Mesendoderm (in vitro differentiated cells): Measurements from ENCODE around the gene IL1RN.

Experiments used
- DNase-seq: peaks from one replicate; pipeline ENCODE4 v3.0.0; 2013
- H2AK5ac ChIP-seq: 2 replicates; pipeline ENCODE4 v1.6.1; 2013; ENCODE audit warnings: low read length, inconsistent platforms
- H2BK120ac ChIP-seq: 2 replicates; pipeline ENCODE4 v1.6.1; 2013; ENCODE audit warnings: low read depth, mild to moderate bottlenecking, low read length, moderate library complexity, mixed read lengths
- H2BK15ac ChIP-seq: replicated peaks from 2 replicates; pipeline ENCODE4 v1.6.1; 2013; ENCODE audit warnings: low read depth, mild to moderate bottlenecking, moderate library complexity
- H2BK5ac ChIP-seq: 2 replicates; pipeline ENCODE4 v1.6.1; 2013; ENCODE audit warnings: low read length, inconsistent platforms
- H3K18ac ChIP-seq: 2 replicates; pipeline ENCODE4 v1.6.1; 2013; ENCODE audit warnings: mild to moderate bottlenecking, low read length, mixed read lengths
- H3K23ac ChIP-seq: one replicate; pipeline ENCODE4 v1.6.1; 2013; ENCODE audit warnings: low read length
- H3K27ac ChIP-seq: 2 replicates; pipeline ENCODE4 v1.5.1; 2013; ENCODE audit warnings: low read depth, mild to moderate bottlenecking, inconsistent platforms, low read length, moderate library complexity
- H3K27me3 ChIP-seq: 2 replicates; pipeline ENCODE4 v1.6.1; 2013; ENCODE audit warnings: low read length, control low read depth, mild to moderate bottlenecking, inconsistent platforms; ENCODE audit not compliant: insufficient read depth, poor library complexity
- H3K36me3 ChIP-seq: 2 replicates; pipeline ENCODE4 v1.6.1; 2013; ENCODE audit warnings: low read length, inconsistent platforms; ENCODE audit not compliant: control insufficient read depth, insufficient read depth
- H3K4ac ChIP-seq: one replicate; pipeline ENCODE4 v1.6.1; 2013; ENCODE audit warnings: low read depth, mild to moderate bottlenecking, low read length, moderate library complexity
- H3K4me1 ChIP-seq: 2 replicates; pipeline ENCODE4 v1.6.1; 2013; ENCODE audit warnings: low read depth, low read length, inconsistent platforms; ENCODE audit not compliant: control insufficient read depth
- H3K4me2 ChIP-seq: 2 replicates; pipeline ENCODE4 v1.6.1; 2013; ENCODE audit warnings: low read length
- H3K4me3 ChIP-seq: 2 replicates; pipeline ENCODE4 v1.5.1; 2013; ENCODE audit warnings: mild to moderate bottlenecking, low read length
- H3K56ac ChIP-seq: one replicate; pipeline ENCODE4 v1.6.1; 2013; ENCODE audit warnings: low read length
- H3K79me1 ChIP-seq: 2 replicates; pipeline ENCODE4 v1.6.1; 2013; ENCODE audit warnings: low read length, inconsistent platforms
- H3K79me2 ChIP-seq: 2 replicates; pipeline ENCODE4 v1.6.1; 2013; ENCODE audit warnings: mild to moderate bottlenecking, low read length; ENCODE audit not compliant: control insufficient read depth, insufficient read depth
- H3K9ac ChIP-seq: 2 replicates; pipeline ENCODE4 v1.6.1; 2013; ENCODE audit warnings: low read length, inconsistent platforms
- H4K5ac ChIP-seq: one replicate; pipeline ENCODE4 v1.6.1; 2013; ENCODE audit warnings: low read length
- H4K8ac ChIP-seq: one replicate; pipeline ENCODE4 v1.6.1; 2013; ENCODE audit warnings: low read depth, mild to moderate bottlenecking, control low read depth, low read length, moderate library complexity
- WGBS: extraction: QIAGEN DNeasy Blood & Tissue Kit; methylation state at CpG from one replicate; pipeline ENCODE4 v1.1.7; 2013; ENCODE audit warnings: low lambda C conversion rate, missing lambda C conversion rate; ENCODE audit not compliant: insufficient coverage; ENCODE audit errors: extremely low coverage; 5-methylcytosine and 5-hydroxymethylcytosine counted together

The IL1RN gene

GRCh38 chr2:113105047-113105785, 22.2 kb upstream of the IL1RN start:
- no CpG with 5 or more reads among the region's 6 CpGs for WGBS
- no peak overlapping the region for H3K4ac ChIP-seq

GRCh38 chr2:113111121-113111520, 16.3 kb upstream of the IL1RN start:
- Histone ChIP-seq H3K27me3 (no peaks in the 10 kb centered on the region), H3K4ac (no peak overlapping the region), H3K79me1 (no peaks in the 10 kb centered on the region), H3K36me3 (no peaks in the 10 kb centered on the region), H3K18ac (no peak overlapping the region), H3K79me2 (no peaks in the 10 kb centered on the region), H3K4me1 (no peaks in the 10 kb centered on the region), H4K5ac (no peak overlapping the region), H3K4me2 (no peak overlapping the region), H2BK15ac (no peak overlapping the region), H3K4me3 (no peak overlapping the region), H3K27ac (no peak overlapping the region), H3K56ac (no peak overlapping the region), H2AK5ac (no peak overlapping the region), H2BK120ac (no peak overlapping the region), H4K8ac (no peak overlapping the region), H3K9ac (no peak overlapping the region), H2BK5ac (no peak overlapping the region), H3K23ac (no peak overlapping the region)
- WGBS, result no CpG with 5 or more reads among the region's 3 CpGs
- no peak for DNase-seq

More at GRCh38 chr2:113105047-113105785, 22.2 kb upstream of the IL1RN start:
- Histone ChIP-seq H2BK120ac (no peak overlapping the region), H3K79me1 (no peaks in the 10 kb centered on the region), H3K4me3 (no peak overlapping the region), H3K18ac (no peak overlapping the region), H3K27me3 (no peaks in the 10 kb centered on the region), H3K27ac (no peak overlapping the region), H3K4me1 (no peaks in the 10 kb centered on the region), H3K23ac (no peak overlapping the region), H3K79me2 (no peaks in the 10 kb centered on the region), H4K5ac (no peak overlapping the region), H3K36me3 (no peaks in the 10 kb centered on the region), H2AK5ac (no peak overlapping the region), H3K56ac (no peak overlapping the region), H3K4me2 (no peak overlapping the region), H4K8ac (no peak overlapping the region), H3K9ac (no peak overlapping the region), H2BK5ac (no peak overlapping the region), H2BK15ac (no peak overlapping the region)
- DNase-seq, result no peak

- no peak overlapping the region for H4K8ac ChIP-seq
- H2BK15ac ChIP-seq, result no peak overlapping the region
- H3K4me2 ChIP-seq, result no peak overlapping the region
- H3K79me2 ChIP-seq, result no peaks in the 10 kb centered on the region
- DNase-seq, result no peak
- no peak overlapping the region for H3K27ac ChIP-seq
- no peaks in the 10 kb centered on the region for H3K27me3 ChIP-seq
- no peak overlapping the region for H3K4ac ChIP-seq
- H3K18ac ChIP-seq, result no peak overlapping the region
- H3K56ac ChIP-seq, result no peak overlapping the region
- H3K4me1 ChIP-seq, result no peaks in the 10 kb centered on the region
- no peak overlapping the region for H3K4me3 ChIP-seq
- no peaks in the 10 kb centered on the region for H3K79me1 ChIP-seq
- H3K36me3 ChIP-seq, result no peaks in the 10 kb centered on the region
- H2BK5ac ChIP-seq, result no peak overlapping the region
- no peak overlapping the region for H2AK5ac ChIP-seq
- no peak overlapping the region for H4K5ac ChIP-seq
- no peak overlapping the region for H3K23ac ChIP-seq
- no peak overlapping the region for H3K9ac ChIP-seq
- no peak overlapping the region for H2BK120ac ChIP-seq
- no CpG with 5 or more reads among the region's 6 CpGs for WGBS
Measured at GRCh38 chr2:113111823-113112287, 15.5 kb upstream of the IL1RN start.

- Histone ChIP-seq H3K23ac (no peak overlapping the region), H2BK120ac (no peak overlapping the region), H3K56ac (no peak overlapping the region), H3K4me1 (no peaks in the 10 kb centered on the region), H3K4me3 (no peak overlapping the region), H4K8ac (no peak overlapping the region), H2BK15ac (no peak overlapping the region), H3K4ac (no peak overlapping the region), H3K36me3 (no peaks in the 10 kb centered on the region), H3K4me2 (no peak overlapping the region), H2BK5ac (no peak overlapping the region), H4K5ac (no peak overlapping the region), H3K79me2 (no peaks in the 10 kb centered on the region), H3K27ac (no peak overlapping the region), H3K27me3 (no peaks in the 10 kb centered on the region), H3K79me1 (no peaks in the 10 kb centered on the region), H3K18ac (no peak overlapping the region), H3K9ac (no peak overlapping the region), H2AK5ac (no peak overlapping the region)
- no peak for DNase-seq
- no CpG with 5 or more reads among the region's 8 CpGs for WGBS
Measured at GRCh38 chr2:113112441-113112840, 15.0 kb upstream of the IL1RN start.

GRCh38 chr2:113112871-113113270, 14.5 kb upstream of the IL1RN start:
- Histone ChIP-seq H3K4ac (no peak overlapping the region), H2AK5ac (no peak overlapping the region), H3K18ac (no peak overlapping the region), H2BK120ac (no peak overlapping the region), H2BK5ac (no peak overlapping the region), H3K36me3 (no peaks in the 10 kb centered on the region), H3K79me1 (no peaks in the 10 kb centered on the region), H3K79me2 (no peaks in the 10 kb centered on the region), H3K23ac (no peak overlapping the region), H4K8ac (no peak overlapping the region), H3K56ac (no peak overlapping the region), H3K9ac (no peak overlapping the region), H3K4me2 (no peak overlapping the region), H3K4me1 (no peaks in the 10 kb centered on the region), H4K5ac (no peak overlapping the region), H3K4me3 (no peak overlapping the region), H3K27ac (no peak overlapping the region), H2BK15ac (no peak overlapping the region), H3K27me3 (no peaks in the 10 kb centered on the region)
- no peak for DNase-seq
- no CpG with 5 or more reads among the region's 6 CpGs for WGBS

GRCh38 chr2:113113807-113114206, 13.6 kb upstream of the IL1RN start:
- no peaks in the 10 kb centered on the region for H3K27me3 ChIP-seq
- no peaks in the 10 kb centered on the region for H3K36me3 ChIP-seq
- no peaks in the 10 kb centered on the region for H3K79me1 ChIP-seq
- no peak overlapping the region for H3K4me2 ChIP-seq
- no peak overlapping the region for H2BK5ac ChIP-seq
- H3K4ac ChIP-seq, result no peak overlapping the region
- H3K56ac ChIP-seq, result no peak overlapping the region
- no peak overlapping the region for H2BK120ac ChIP-seq
- no CpG with 5 or more reads among the region's 3 CpGs for WGBS
- H3K18ac ChIP-seq, result no peak overlapping the region
- no peak overlapping the region for H4K5ac ChIP-seq
- H4K8ac ChIP-seq, result no peak overlapping the region
- H3K79me2 ChIP-seq, result no peaks in the 10 kb centered on the region
- H2AK5ac ChIP-seq, result no peak overlapping the region
- H2BK15ac ChIP-seq, result no peak overlapping the region
- no peak for DNase-seq
- no peak overlapping the region for H3K27ac ChIP-seq
- H3K4me1 ChIP-seq, result no peaks in the 10 kb centered on the region
- H3K9ac ChIP-seq, result no peak overlapping the region
- no peak overlapping the region for H3K23ac ChIP-seq
- no peak overlapping the region for H3K4me3 ChIP-seq
